NT2/D1 (cell line): ENCODE results near the gene DNM3.

ENCODE experiments used
- SUZ12 ChIP-seq: IDR thresholded peaks from 2 replicates; pipeline ENCODE4 v1.6.1; 2011; ENCODE audit not compliant: insufficient read length, insufficient read depth; ENCODE audit errors: extremely low read depth
- YY1 ChIP-seq: IDR thresholded peaks from 2 replicates; pipeline ENCODE4 v1.6.1; 2011; ENCODE audit not compliant: insufficient read length, insufficient read depth
- ZNF274 ChIP-seq: IDR thresholded peaks from 2 replicates; pipeline ENCODE4 v1.6.1; 2011; ENCODE audit warnings: mild to moderate bottlenecking, low read depth, low read length

GRCh38 chr1:172298141-172298540, 456.8 kb downstream of the DNM3 start:
- no peak for TF ChIP-seq SUZ12
- TF ChIP-seq ZNF274: no peak
- no peak for TF ChIP-seq YY1
